Muscle layer of duodenum (tissue), 2 donors: ENCODE results near the gene PROSER2.
"Not testable (repeated sequence)": the region's sequence is repeated elsewhere in the genome, so short reads cannot be mapped to it uniquely, and the experiment has no call there.

Experiments used
- H3K27ac ChIP-seq: one replicate; pipeline ENCODE4 v1.7.0; 2013; ENCODE audit warnings: mild to moderate bottlenecking, low read length
- H3K27me3 ChIP-seq: one replicate; pipeline ENCODE4 v1.7.0; 2013; ENCODE audit warnings: low read depth, mild to moderate bottlenecking, control low read depth, low read length
- H3K36me3 ChIP-seq, 2 donors: one replicate each; pipeline ENCODE4 v1.7.0; 2013; ENCODE audit warnings: low read length in 2 of 2, control low read depth in 1 of 2, mild to moderate bottlenecking in 1 of 2; ENCODE audit not compliant: insufficient read depth in 2 of 2, control insufficient read depth in 1 of 2
- H3K4me1 ChIP-seq, 2 donors: one replicate each; pipeline ENCODE4 v1.7.0; 2013; ENCODE audit warnings: low read length in 2 of 2, mild to moderate bottlenecking in 2 of 2, control low read depth in 1 of 2, moderate library complexity in 1 of 2; ENCODE audit not compliant: insufficient read depth in 2 of 2, control insufficient read depth in 1 of 2
- H3K4me3 ChIP-seq, 2 donors: one replicate each; pipeline ENCODE4 v1.7.0; 2013; ENCODE audit warnings: low read length in 2 of 2, low read depth in 1 of 2, mild to moderate bottlenecking in 1 of 2
- H3K9me3 ChIP-seq, 2 donors: one replicate each; pipeline ENCODE4 v1.7.0; 2013; ENCODE audit warnings: low read length in 2 of 2, control low read depth in 1 of 2, mild to moderate bottlenecking in 1 of 2; ENCODE audit not compliant: control insufficient read depth in 1 of 2
- donor health status: healthy.

PROSER2 gene

DNA sequence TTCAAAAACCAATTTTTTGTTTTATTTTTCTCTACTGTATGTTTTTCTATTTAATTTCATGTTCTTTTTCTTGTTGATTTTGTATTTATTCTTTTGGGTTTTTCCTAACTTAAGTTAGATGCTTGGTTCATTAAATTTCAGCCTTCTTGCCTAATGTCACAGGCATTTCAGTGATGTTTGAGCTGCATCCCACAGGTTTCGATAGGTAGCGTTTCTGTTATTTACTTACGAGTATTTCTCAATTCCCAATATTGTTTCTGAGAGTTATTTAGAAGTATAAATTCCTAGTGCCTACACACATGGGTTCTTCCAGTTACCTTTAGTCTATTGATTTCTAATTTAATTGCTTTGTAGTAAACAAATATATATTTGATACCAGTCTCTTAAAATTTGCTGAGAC lies 18.2 kb downstream of the PROSER2 start:
- H3K36me3 ChIP-seq = no peaks in the 10 kb centered on the region
- no peak overlapping the region for H3K4me3 ChIP-seq
- no peaks in the 10 kb centered on the region for H3K9me3 ChIP-seq

DNA sequence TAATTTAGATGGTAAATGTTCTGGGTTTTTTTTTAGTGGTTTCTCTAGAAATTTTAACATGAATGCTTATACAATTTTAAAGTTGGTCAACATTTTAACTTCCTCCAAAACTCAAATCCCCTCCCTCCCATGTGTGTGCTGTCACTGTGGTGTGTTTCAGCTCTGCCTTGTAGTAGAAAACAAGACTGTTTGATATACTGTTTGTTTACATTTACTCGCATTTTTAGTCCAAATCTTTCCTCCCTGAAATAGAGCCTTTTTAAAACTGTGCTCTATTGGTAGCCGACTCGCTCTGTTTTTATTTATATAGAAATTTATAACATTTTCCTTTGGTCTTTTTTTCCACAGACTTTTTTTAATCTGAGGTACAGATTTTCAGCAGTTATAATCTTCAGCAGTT lies 19.3 kb downstream of the PROSER2 start:
- Histone ChIP-seq H3K27ac (no peak overlapping the region), H3K36me3 (no peaks in the 10 kb centered on the region), H3K9me3 (no peaks in the 10 kb centered on the region), H3K27me3 (no peaks in the 10 kb centered on the region), H3K4me1 (no peaks in the 10 kb centered on the region), H3K4me3 (no peak overlapping the region)

More for the DNA sequence above, 18.2 kb downstream of the PROSER2 start:
- Histone ChIP-seq H3K27ac (no peak overlapping the region), H3K4me1 (no peaks in the 10 kb centered on the region), H3K27me3 (no peaks in the 10 kb centered on the region)

DNA sequence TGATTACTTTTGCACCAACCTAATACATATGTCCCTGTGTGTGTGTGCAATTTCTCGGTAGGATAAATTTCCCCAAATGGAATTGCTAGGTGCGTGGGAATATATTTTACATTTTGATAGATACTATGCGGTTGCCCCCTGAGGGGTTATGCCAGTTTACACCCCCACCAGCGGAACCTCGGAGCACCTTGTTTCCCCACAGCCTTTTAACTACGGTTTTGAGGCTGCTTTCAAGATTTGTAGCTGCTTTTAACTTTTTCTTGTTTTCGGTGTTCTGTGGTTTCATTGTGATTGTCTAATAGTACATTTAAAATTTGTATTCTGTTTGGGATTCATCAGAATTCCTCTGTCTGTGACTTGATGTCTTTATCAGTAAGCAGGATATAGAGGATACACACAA lies 22.0 kb downstream of the PROSER2 start:
- H3K4me3 ChIP-seq = no peak overlapping the region
- no peaks in the 10 kb centered on the region for H3K27me3 ChIP-seq
- no peaks in the 10 kb centered on the region for H3K36me3 ChIP-seq
- H3K9me3 ChIP-seq = no peaks in the 10 kb centered on the region
- H3K4me1 ChIP-seq = no peaks in the 10 kb centered on the region
- no peak overlapping the region for H3K27ac ChIP-seq

DNA sequence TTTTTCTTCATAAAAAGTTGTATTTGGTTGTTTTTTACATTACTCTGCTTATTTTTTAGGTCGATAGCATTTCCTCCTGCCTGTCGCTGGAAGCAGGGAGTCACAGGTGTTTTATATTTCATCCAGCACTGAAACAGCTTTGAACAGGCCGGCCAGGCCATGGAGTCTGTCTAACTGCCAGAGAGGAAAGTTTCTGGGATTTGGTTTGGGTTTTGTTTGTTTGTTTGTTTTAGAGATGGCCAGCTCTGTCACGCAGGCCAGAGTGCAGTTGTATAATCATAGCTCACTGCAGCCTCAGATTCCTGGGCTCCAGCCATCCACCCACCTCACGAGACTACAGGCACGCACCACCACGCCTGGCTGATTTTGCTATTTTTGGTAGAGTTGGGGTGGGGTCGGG lies 23.4 kb downstream of the PROSER2 start:
- Histone ChIP-seq H3K9me3 (no peaks in the 10 kb centered on the region), H3K27ac (no peak overlapping the region), H3K36me3 (no peaks in the 10 kb centered on the region), H3K4me1 (no peaks in the 10 kb centered on the region), H3K4me3 (no peak overlapping the region), H3K27me3 (no peaks in the 10 kb centered on the region)

DNA sequence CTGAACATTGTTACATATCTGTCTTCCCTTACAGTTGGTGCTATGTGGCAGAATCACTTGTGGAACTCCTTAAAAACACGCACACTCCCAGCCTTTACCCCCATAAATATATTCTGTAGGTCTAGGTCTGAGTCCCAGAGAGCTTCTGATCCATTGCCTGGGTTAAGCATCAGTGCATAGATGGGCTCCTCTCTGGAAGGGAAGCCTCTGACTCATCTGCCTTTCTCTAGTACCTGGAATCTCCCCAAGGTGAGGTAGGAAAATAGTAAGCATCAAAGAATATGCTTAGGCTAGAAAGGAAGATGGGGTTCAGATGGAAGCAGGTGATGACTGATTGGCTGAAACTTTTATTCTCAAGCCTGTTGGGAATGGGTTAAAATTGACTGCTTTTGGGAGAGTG lies 26.1 kb downstream of the PROSER2 start:
- H3K4me1 ChIP-seq = no peaks in the 10 kb centered on the region
- H3K27me3 ChIP-seq = no peaks in the 10 kb centered on the region
- no peak overlapping the region for H3K4me3 ChIP-seq
- no peaks in the 10 kb centered on the region for H3K9me3 ChIP-seq
- no peaks in the 10 kb centered on the region for H3K36me3 ChIP-seq
- H3K27ac ChIP-seq = no peak overlapping the region

DNA sequence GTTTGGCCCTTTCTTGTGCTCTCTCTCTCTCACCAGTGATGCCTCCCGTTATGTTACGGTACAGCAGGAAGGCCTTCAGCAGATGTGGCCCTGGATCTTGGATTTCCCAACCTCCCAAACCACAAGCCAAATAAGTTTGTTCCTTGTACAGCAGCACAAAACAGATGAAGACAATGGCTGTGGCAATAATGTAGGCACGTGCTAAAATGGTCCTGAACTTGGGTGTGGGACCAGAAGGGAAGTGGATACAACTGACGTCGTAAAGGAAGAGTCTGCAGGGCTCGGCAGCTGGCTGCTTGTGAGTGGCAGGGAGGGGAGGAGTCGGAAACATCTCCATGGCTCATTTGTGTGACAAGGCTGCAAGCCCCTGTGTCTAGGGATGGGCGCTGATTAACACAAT lies 26.8 kb downstream of the PROSER2 start:
- no peak overlapping the region for H3K4me3 ChIP-seq
- no peaks in the 10 kb centered on the region for H3K36me3 ChIP-seq
- H3K27me3 ChIP-seq = no peaks in the 10 kb centered on the region
- H3K9me3 ChIP-seq = no peaks in the 10 kb centered on the region
- H3K4me1 ChIP-seq = no peaks in the 10 kb centered on the region
- H3K27ac ChIP-seq = no peak overlapping the region

DNA sequence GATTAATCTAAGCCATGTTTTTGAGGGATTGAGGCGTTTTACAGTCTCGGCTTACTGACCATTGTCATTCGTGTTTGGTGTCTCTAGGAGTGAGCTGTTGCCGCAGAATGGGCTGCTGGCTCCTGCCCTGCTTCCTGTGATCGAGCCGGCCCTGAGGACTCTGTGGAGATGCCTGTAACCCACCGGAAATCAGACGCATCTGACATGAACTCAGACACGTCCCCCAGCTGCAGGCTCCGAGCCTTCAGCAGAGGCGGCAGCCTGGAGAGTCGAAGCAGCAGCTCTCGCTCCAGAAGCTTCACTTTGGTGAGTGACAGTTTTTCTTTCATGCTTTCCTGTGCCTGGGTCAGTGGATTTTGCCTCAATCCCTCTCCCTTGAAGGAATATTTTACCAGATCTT lies 28.8 kb downstream of the PROSER2 start:
- Histone ChIP-seq H3K27ac (no peak overlapping the region), H3K36me3 (no peaks in the 10 kb centered on the region), H3K4me1 (no peaks in the 10 kb centered on the region), H3K9me3 (no peaks in the 10 kb centered on the region), H3K27me3 (no peaks in the 10 kb centered on the region), H3K4me3 (no peak overlapping the region)

DNA sequence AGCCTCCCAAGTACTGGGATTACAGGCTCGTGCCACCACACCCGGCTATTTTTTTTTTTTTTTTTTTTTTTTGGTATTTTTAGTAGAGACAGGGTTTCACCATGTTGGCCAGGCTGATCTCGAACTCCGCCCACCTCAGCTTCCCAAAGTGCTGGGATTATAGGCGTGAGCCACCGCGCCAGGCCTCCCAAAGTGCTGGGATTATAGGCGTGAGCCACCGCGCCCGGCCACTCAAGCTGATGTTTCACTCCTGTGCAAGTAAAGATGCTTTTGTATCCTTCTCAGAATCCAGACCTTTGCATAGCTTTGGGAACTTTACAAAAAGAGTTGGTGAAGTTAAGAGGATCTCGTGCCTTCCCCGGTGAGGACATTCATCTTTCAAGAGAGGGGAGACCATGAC lies 29.5 kb downstream of the PROSER2 start:
- not testable (repeated sequence) for H3K4me1 ChIP-seq, H3K4me3 ChIP-seq, H3K27me3 ChIP-seq, H3K9me3 ChIP-seq, H3K36me3 ChIP-seq, H3K27ac ChIP-seq

DNA sequence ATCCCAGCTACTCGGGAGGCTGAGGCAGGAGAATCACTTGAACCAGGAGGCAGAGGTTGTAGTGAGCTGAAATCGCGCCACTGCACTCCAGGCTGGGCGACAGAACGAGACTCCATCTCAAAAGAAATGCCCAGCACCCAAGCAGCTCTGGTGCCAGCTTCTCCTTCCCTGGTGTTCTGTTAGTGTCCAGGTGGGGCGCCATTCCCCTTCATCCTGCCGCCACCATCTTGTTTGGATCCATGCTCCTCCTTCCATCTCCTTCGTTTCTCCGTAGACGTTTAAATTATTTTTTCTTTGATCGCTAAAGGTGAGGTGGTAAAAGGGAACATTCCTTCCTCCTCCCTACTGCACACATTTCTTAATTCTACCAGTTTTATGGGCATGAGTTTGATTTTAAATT lies 30.3 kb downstream of the PROSER2 start:
- H3K36me3 ChIP-seq = no peaks in the 10 kb centered on the region
- no peaks in the 10 kb centered on the region for H3K9me3 ChIP-seq
- H3K27ac ChIP-seq = no peak overlapping the region
- no peaks in the 10 kb centered on the region for H3K27me3 ChIP-seq
- no peak overlapping the region for H3K4me3 ChIP-seq
- H3K4me1 ChIP-seq = no peaks in the 10 kb centered on the region

DNA sequence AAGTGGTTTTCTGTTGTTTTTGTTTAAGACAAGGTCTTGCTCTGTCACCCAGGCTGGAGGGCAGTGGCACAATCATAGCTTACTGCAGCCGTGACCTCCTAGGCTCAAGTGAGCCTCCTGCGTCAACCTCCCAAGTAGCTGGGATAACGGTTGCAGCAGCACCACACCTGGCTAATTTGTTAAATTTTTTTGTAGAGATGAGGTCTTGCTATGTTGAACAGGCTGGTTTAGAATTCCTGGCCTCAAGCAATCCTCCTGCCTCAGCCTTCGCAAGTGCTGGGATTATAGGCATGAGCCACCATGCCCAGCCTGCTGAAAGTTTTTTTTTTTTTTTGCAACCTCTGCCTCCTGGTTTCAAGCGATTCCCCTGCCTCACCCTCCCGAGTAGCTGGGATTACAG lies 31.1 kb downstream of the PROSER2 start:
- no peaks in the 10 kb centered on the region for H3K9me3 ChIP-seq
- no peaks in the 10 kb centered on the region for H3K27me3 ChIP-seq
- no peaks in the 10 kb centered on the region for H3K36me3 ChIP-seq
- no peak overlapping the region for H3K4me3 ChIP-seq
- H3K4me1 ChIP-seq = no peaks in the 10 kb centered on the region
- H3K27ac ChIP-seq = no peak overlapping the region

DNA sequence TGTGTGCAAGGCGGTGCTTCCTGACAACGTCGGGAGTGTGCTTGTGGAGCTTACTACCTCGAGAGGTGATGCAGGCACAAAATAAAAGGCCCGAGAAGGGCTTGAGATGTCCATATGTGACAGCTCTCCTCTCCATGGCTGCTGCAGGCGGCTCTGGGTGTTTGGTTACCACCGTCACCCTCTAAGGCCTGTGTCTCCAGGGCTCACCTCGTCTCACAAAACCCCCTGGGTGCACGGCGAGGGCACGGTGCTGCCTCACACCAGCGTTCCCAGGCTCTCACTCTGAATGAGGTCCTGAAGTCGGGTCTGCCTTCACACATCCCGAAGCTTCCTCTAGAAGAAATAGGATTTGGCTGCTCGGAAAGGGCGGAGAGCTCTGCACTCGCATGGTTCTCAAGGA lies 32.9 kb downstream of the PROSER2 start:
- no peak overlapping the region for H3K4me3 ChIP-seq
- H3K27me3 ChIP-seq = no peaks in the 10 kb centered on the region
- no peaks in the 10 kb centered on the region for H3K4me1 ChIP-seq
- H3K9me3 ChIP-seq = no peaks in the 10 kb centered on the region
- H3K27ac ChIP-seq = no peak overlapping the region
- no peaks in the 10 kb centered on the region for H3K36me3 ChIP-seq

DNA sequence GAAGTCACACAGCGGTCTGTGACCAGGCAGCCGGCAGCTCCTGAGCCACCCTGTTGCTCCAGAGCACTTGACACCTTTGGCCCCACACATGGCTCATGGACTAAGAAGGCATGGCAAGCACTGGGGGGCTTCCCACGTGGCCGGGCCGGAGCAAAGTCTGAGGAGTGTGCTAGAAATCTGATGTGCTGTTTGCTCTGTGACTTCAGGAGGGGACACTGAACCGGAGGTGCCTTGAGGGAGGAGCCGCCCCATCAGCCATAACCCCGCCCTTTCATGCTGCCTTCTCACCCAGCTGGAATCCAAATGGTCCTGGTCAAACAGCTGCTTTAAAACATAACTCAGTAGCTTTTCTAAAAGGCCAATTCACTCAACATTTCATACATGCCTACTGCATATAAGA lies 33.5 kb downstream of the PROSER2 start:
- H3K4me1 ChIP-seq = no peaks in the 10 kb centered on the region
- no peak overlapping the region for H3K27ac ChIP-seq
- H3K9me3 ChIP-seq = no peaks in the 10 kb centered on the region
- H3K36me3 ChIP-seq = no peaks in the 10 kb centered on the region
- H3K4me3 ChIP-seq = no peak overlapping the region
- no peaks in the 10 kb centered on the region for H3K27me3 ChIP-seq
